HUES6 (cell line): ENCODE results near the gene DNAH8.

Experiments
- H3K27ac ChIP-seq: 2 replicates; pipeline ENCODE4 v1.7.0; 2013; ENCODE audit warnings: low read depth, mild to moderate bottlenecking, low read length, inconsistent platforms
- H3K27me3 ChIP-seq: 2 replicates; pipeline ENCODE4 v1.6.1; 2013; ENCODE audit warnings: low read length; ENCODE audit not compliant: control insufficient read depth, insufficient read depth
- H3K36me3 ChIP-seq: 2 replicates; pipeline ENCODE4 v1.6.1; 2013; ENCODE audit warnings: low read length; ENCODE audit not compliant: control insufficient read depth, insufficient read depth
- H3K4me1 ChIP-seq: 2 replicates; pipeline ENCODE4 v1.6.1; 2013; ENCODE audit warnings: low read length; ENCODE audit not compliant: control insufficient read depth, insufficient read depth
- H3K4me3 ChIP-seq: 2 replicates; pipeline ENCODE4 v1.5.1; 2013; ENCODE audit warnings: low read depth, low read length
- H3K9ac ChIP-seq: one replicate; pipeline ENCODE4 v1.6.1; 2013; ENCODE audit warnings: mild to moderate bottlenecking, low read length
- H3K9me3 ChIP-seq: 2 replicates; pipeline ENCODE4 v1.6.1; 2013; ENCODE audit warnings: low read depth, low read length; ENCODE audit not compliant: control insufficient read depth, insufficient read depth

DNAH8 gene

DNA sequence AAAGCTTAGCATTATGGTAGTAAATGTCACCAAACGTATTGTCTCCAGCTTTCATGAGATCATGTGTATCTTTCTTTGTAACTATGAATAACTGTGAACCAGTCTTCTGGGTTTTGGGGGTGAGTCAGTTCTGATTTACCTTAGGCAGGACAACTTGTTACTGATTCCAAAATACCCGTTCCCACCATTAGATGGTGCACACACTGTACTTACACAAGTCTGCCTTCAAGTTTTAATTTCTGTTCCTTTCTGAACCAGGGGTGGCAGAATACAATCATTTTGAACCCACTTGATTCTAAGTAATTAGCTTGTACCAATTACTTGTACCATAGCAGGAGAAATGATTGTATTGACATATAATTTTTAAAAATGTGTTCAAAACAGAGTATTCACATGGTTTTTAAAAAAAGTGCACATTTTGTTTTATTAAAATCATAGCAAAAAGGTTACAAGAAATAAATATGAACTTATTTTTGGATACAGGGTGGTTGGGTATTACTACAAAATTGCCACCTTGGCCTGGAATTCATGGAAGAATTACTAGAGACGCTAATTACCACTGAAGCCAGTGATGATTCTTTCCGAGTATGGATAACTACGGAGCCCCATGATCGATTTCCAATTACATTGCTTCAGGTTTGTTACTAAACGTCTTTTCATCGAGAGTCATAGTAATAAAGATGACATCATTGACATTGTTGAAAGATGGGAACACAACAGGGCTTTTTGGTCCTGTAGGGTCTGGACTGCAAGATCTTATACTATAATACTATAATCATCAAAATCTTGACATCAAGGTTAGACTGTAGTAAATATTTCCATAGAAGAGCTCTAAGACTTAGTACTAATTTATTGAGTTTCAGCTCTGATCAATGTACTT lies 258.3 kb downstream of the DNAH8 start:
- no peaks in the 10 kb centered on the region for H3K27me3 ChIP-seq

DNA sequence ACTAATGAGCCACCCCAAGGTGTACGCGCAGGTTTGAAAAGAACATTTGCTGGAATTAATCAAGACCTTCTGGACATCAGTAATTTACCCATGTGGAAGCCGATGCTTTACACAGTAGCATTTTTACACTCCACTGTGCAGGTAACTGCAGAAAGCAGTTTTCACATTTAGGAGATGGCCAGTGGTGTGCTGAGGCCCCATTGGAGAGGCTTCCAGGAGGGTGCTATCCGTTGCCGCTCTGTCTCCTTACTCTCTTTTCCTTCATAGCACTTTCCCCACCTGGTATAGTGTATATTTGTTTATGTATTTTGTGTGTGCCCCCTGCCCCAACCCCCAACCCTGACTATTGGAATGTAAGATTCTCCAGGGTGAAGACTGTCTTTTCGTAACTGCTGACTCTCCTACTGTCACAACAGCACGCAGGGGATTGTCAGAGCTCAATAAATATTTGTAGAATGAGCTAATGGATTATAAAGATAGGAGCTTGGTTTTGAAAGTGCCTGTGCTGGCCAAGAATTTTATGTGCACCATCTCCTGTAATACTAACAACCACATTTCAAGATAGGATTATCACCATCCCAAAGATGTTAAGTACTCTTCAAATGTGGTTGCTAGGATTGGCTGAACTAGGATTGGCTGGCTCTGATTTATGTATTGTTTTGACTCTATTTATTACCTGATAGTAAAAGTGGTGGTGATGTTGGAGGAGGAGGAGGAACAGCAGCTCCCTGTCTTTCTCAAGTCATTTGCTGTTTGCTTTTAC lies 259.5 kb downstream of the DNAH8 start:
- H3K4me3 ChIP-seq: no peak overlapping the region
- peaks cover 9% of the 10 kb centered on the region; the same call in 1 of the 2 replicates for H3K4me1 ChIP-seq
- no peaks in the 10 kb centered on the region for H3K27me3 ChIP-seq
- no peaks in the 10 kb centered on the region for H3K36me3 ChIP-seq
- H3K27ac ChIP-seq: no peak overlapping the region
- H3K9ac ChIP-seq: no peak overlapping the region
- no peaks in the 10 kb centered on the region for H3K9me3 ChIP-seq

More for the DNA sequence above, 258.3 kb downstream of the DNAH8 start:
- H3K36me3 ChIP-seq: no peaks in the 10 kb centered on the region
- H3K4me3 ChIP-seq: no peak overlapping the region
- H3K4me1 ChIP-seq: peaks cover 9% of the 10 kb centered on the region; the same call in 1 of the 2 replicates
- no peak overlapping the region for H3K27ac ChIP-seq
- no peaks in the 10 kb centered on the region for H3K9me3 ChIP-seq
- no peak overlapping the region for H3K9ac ChIP-seq

DNA sequence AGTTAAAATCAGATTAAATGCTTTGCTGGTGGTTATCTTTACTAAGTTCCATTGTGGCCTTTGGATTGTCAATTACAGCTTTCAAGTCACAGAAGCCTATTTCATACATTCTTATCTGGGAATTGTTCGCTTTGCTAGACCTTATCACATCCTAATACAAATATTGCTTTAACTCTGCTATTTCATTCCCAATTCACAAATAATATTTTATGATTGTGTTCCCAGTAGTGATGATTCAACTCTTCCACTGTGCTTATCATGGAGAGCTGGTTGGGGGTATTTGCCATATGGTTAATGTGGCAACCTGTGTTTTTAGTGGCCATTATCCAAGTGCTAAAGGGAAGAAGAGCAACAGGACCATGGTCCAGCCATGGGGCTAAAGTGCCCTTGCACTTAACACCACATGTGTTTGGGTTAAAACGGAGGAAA lies 260.5 kb downstream of the DNAH8 start:
- Histone ChIP-seq H3K9me3 (no peaks in the 10 kb centered on the region), H3K4me1 (peaks cover 9% of the 10 kb centered on the region; the same call in 1 of the 2 replicates), H3K27me3 (no peaks in the 10 kb centered on the region), H3K36me3 (no peaks in the 10 kb centered on the region), H3K27ac (no peak overlapping the region), H3K4me3 (no peak overlapping the region), H3K9ac (no peak overlapping the region)

DNA sequence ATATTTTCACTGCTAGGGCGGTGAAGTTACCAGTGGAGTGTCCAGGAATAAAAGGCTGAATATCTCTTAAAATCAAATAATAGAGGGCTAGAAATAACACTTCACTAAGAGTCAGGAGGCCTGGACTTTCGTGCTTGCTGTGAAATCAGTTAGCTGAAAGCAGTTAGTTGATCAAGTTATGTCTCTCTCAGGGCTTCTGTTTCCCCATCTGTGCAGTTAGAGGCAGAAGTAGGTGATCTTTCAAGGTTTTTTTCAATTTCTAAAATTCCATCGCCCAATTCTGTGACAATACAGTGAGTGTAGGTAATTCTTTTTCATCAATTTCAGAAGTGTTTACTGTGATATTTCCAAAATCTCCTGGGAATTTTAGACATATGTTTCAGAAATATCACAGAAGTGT lies 260.9 kb downstream of the DNAH8 start:
- H3K27ac ChIP-seq: no peak overlapping the region
- no peak overlapping the region for H3K9ac ChIP-seq
- no peak overlapping the region for H3K4me3 ChIP-seq
- no peaks in the 10 kb centered on the region for H3K9me3 ChIP-seq
- no peaks in the 10 kb centered on the region for H3K36me3 ChIP-seq
- H3K4me1 ChIP-seq: peaks cover 9% of the 10 kb centered on the region; the same call in 1 of the 2 replicates
- no peaks in the 10 kb centered on the region for H3K27me3 ChIP-seq

DNA sequence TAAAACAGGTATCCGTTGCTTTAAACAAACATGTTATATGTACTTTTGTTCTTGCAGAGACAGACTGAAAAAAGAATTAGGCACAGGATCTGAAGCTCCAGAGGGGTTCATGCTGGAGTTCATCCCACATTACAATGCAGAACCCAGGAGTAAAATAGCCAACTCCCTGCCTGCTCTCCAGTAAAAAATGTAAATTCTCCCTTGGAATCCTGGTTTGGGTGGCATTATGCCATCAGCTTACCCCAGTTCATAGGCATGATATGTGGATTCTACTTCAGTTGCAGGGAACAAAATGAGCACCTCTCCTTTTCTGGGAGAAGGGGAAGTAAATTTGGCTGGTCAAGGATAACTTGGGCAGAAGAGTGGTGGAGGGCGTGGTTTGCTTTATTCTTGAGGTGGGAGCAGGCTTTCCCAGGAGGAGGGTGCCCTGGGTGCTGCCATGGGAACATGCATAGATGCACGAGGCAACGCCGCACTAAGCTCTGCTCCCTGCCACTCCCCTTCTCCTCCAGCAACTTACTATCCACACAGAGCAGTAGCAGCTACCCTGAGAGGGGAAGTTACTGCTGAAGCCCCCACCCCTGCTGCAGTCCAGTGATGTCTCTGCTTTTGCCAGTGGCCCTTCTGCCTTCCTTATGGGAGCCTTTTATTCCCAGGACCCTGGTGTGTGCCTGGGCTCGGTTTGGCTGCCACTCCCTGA lies 261.8 kb downstream of the DNAH8 start:
- peaks cover 9% of the 10 kb centered on the region; the same call in 1 of the 2 replicates for H3K4me1 ChIP-seq

DNA sequence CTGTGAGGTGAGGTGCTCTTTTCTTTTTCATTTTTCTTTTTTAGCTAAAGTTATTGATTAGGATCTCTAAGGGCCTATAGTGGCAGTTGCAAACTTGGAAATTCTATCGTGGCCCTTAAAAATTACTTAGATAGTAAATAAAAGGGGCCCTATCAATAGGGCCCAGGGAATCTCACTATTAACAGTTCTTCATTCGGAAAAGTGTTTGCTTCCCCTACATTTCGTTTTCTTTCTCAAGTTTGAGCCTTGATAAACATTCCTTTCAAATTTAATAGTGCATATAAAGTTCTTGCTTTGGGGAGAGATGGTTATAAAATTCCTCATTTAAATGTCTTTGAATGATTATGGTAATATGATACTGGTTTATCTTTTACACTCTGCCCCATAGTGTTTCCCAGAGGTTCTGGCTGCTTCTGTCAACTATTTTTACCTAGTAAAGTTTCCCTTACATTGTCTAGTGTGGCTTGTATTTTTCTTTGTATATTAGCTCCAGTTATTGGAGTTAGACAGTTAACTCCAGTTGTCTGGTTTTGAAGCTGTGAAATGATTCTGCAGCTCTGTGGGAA lies 263.1 kb downstream of the DNAH8 start:
- Histone ChIP-seq H3K4me1 (peaks cover 17% of the 10 kb centered on the region), H3K27me3 (no peaks in the 10 kb centered on the region), H3K9ac (no peak overlapping the region), H3K4me3 (no peak overlapping the region), H3K9me3 (no peaks in the 10 kb centered on the region), H3K27ac (no peak overlapping the region), H3K36me3 (no peaks in the 10 kb centered on the region)

More for the DNA sequence above, 261.8 kb downstream of the DNAH8 start:
- Histone ChIP-seq H3K4me3 (no peak overlapping the region), H3K36me3 (no peaks in the 10 kb centered on the region), H3K9me3 (no peaks in the 10 kb centered on the region), H3K27ac (no peak overlapping the region), H3K27me3 (no peaks in the 10 kb centered on the region), H3K9ac (no peak overlapping the region)

DNA sequence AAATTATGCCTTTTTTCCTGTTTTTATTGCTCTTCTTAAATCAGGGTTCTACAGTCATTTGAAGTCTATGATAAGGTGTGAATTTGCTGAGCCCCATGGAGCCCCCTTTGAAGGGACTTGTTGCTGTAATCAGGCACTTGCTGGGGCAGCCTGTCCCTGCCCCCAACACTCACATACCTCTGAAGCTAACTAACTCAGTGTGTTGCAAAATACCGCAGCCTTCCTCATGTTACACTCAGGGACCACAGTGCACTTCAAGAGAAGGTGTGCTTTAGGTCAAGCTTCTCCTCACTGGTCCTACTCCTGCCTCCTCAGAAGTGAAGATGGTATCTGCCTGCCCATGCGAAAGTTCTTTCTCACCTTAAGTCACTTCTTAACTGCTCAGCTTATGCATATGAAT lies 267.4 kb downstream of the DNAH8 start:
- Histone ChIP-seq H3K9ac (no peak overlapping the region), H3K27me3 (no peaks in the 10 kb centered on the region; the same call in 1 of the 2 replicates), H3K36me3 (no peaks in the 10 kb centered on the region), H3K4me3 (no peak overlapping the region), H3K4me1 (peaks cover 8% of the 10 kb centered on the region), H3K9me3 (no peaks in the 10 kb centered on the region), H3K27ac (no peak overlapping the region)

DNA sequence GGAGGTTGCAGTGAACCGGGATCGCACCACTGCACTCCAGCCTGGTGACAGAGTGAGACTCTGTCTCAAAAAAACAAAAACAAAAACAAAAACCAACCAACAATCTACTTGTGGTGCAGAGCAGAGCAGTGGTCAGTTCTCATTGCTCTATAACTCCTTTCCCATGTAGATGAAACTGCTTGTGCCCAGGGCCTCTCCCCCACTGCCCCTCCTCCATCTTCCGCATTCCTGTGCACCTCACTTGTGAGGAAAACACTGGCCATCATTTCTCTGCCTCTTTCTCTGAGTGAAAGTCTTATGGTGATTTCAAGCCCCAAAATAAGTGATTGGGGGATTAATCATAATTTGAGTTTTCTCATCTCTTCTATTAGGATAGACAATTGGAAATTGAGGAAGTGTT lies 269.6 kb downstream of the DNAH8 start:
- Histone ChIP-seq H3K9me3 (no peaks in the 10 kb centered on the region), H3K27me3 (peaks cover 3% of the 10 kb centered on the region), H3K27ac (no peak overlapping the region), H3K4me1 (peaks cover 8% of the 10 kb centered on the region), H3K36me3 (no peaks in the 10 kb centered on the region), H3K4me3 (no peak overlapping the region), H3K9ac (no peak overlapping the region)

DNA sequence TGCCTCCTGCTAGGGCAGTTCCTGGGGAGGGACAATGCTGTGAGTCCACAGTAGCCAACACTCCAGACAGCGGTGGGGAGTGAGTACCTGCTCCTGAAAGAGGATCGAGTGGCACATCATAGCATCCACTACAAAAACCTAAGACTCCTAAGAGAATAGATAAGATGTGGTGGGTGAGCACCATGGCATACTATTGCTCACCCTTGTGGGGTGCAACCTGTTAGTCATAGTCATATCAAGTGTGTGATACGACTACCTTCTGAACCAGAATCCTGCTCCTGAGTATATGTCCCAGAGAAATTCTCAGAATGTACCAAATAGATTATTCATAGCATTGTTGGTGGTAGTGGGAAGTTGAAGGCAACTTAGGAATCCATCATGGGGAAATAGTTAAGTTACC lies 270.7 kb downstream of the DNAH8 start:
- Histone ChIP-seq H3K27ac (no peak overlapping the region), H3K4me3 (no peak overlapping the region), H3K9me3 (no peaks in the 10 kb centered on the region), H3K4me1 (peaks cover 8% of the 10 kb centered on the region), H3K36me3 (no peaks in the 10 kb centered on the region), H3K9ac (no peak overlapping the region), H3K27me3 (peaks cover 3% of the 10 kb centered on the region)

DNA sequence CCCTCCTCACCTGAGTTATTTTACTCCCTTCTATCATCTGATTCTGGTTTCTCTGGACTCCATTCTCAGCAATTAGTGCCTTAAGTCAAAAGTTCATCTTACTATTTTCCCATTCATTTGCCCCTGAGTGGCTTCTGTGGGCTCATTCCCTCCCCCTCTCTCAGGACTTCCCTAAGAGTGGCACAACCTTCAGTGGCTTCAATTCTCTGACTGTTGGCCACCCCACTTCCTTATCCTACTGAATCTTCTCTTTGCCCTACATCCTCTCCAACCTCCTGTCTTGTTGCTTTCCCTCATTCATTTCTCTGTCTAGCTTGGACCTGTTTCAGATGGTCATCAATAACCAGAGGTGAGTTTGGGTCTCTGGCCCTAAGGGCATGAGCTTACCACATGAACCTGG lies 272.4 kb downstream of the DNAH8 start:
- Histone ChIP-seq H3K27me3 (peaks cover 3% of the 10 kb centered on the region), H3K9me3 (no peaks in the 10 kb centered on the region), H3K27ac (no peak overlapping the region), H3K36me3 (no peaks in the 10 kb centered on the region), H3K9ac (no peak overlapping the region), H3K4me3 (no peak overlapping the region), H3K4me1 (peaks cover 3% of the 10 kb centered on the region)
